H9 (cell line): ENCODE results near the gene SKIC8. TPM values are rescaled to one million over a fixed set of nuclear protein-coding genes. Genes with fewer than 3 reads are reported as not detected.

ENCODE experiments used
- DNase-seq: peaks from one replicate; pipeline ENCODE4 v3.0.0-alpha.2; 2017
- H2AFZ ChIP-seq: one replicate; pipeline ENCODE4 v1.6.1; 2013; ENCODE audit warnings: mild to moderate bottlenecking, low read length, control low read depth, moderate library complexity
- H2AK5ac ChIP-seq: 2 replicates; pipeline ENCODE4 v1.6.1; 2013; ENCODE audit warnings: low read length, control low read depth, mixed read lengths; ENCODE audit not compliant: insufficient read length
- H2BK120ac ChIP-seq: one replicate; pipeline ENCODE4 v1.6.1; 2013; ENCODE audit warnings: low read depth, mild to moderate bottlenecking, low read length, control low read depth, inconsistent platforms; ENCODE audit not compliant: poor library complexity, severe bottlenecking
- H2BK12ac ChIP-seq: 2 replicates; pipeline ENCODE4 v1.6.1; 2013; ENCODE audit warnings: low read length, control low read depth, mixed read lengths, low read depth; ENCODE audit not compliant: insufficient read length
- H2BK15ac ChIP-seq: 2 replicates; pipeline ENCODE4 v1.6.1; 2013; ENCODE audit warnings: low read depth, low read length, control low read depth
- H2BK20ac ChIP-seq: one replicate; pipeline ENCODE4 v1.6.1; 2013; ENCODE audit warnings: low read depth, mild to moderate bottlenecking, low read length, control low read depth, inconsistent platforms; ENCODE audit not compliant: poor library complexity, severe bottlenecking
- H2BK5ac ChIP-seq: 2 replicates; pipeline ENCODE4 v1.6.1; 2013; ENCODE audit warnings: low read length, control low read depth, mixed read lengths; ENCODE audit not compliant: insufficient read length
- H3K14ac ChIP-seq: 2 replicates; pipeline ENCODE4 v1.6.1; 2013; ENCODE audit warnings: low read length, control low read depth; ENCODE audit not compliant: insufficient read depth
- H3K18ac ChIP-seq: 2 replicates; pipeline ENCODE4 v1.6.1; 2013; ENCODE audit warnings: low read depth, mild to moderate bottlenecking, mixed read lengths, low read length, control low read depth; ENCODE audit not compliant: insufficient read length
- H3K23ac ChIP-seq: 2 replicates; pipeline ENCODE4 v1.6.1; 2013; ENCODE audit warnings: low read length, control low read depth, mixed read lengths, low read depth; ENCODE audit not compliant: insufficient read length
- H3K23me2 ChIP-seq: 2 replicates; pipeline ENCODE4 v1.6.1; 2013; ENCODE audit warnings: low read depth, mild to moderate bottlenecking, mixed read lengths, low read length, control low read depth; ENCODE audit not compliant: insufficient read length, poor library complexity, severe bottlenecking
- H3K27ac ChIP-seq: 2 replicates; pipeline ENCODE4 v1.5.1; 2013; ENCODE audit warnings: low read length, control low read depth, mixed read lengths, low read depth; ENCODE audit not compliant: insufficient read length
- H3K27me3 ChIP-seq: 2 replicates; pipeline ENCODE4 v1.6.1; 2013; ENCODE audit warnings: low read length, control low read depth, inconsistent platforms; ENCODE audit not compliant: insufficient read depth
- H3K4ac ChIP-seq: 2 replicates; pipeline ENCODE4 v1.6.1; 2013; ENCODE audit warnings: low read depth, mild to moderate bottlenecking, control low read depth, inconsistent platforms, low read length, moderate library complexity
- H3K4me1 ChIP-seq: 2 replicates; pipeline ENCODE4 v1.6.1; 2013; ENCODE audit warnings: low read length, control low read depth, inconsistent platforms; ENCODE audit not compliant: insufficient read depth
- H3K4me2 ChIP-seq: 2 replicates; pipeline ENCODE4 v1.6.1; 2013; ENCODE audit warnings: low read length, control low read depth, mixed read lengths; ENCODE audit not compliant: insufficient read length, insufficient read depth
- H3K56ac ChIP-seq: 2 replicates; pipeline ENCODE4 v1.6.1; 2013; ENCODE audit warnings: low read depth, mild to moderate bottlenecking, mixed read lengths, low read length, control low read depth; ENCODE audit not compliant: insufficient read length
- H3K79me1 ChIP-seq: 2 replicates; pipeline ENCODE4 v1.6.1; 2013; ENCODE audit warnings: low read depth, mild to moderate bottlenecking, moderate library complexity, low read length, control low read depth, inconsistent platforms; ENCODE audit not compliant: insufficient read depth, poor library complexity, severe bottlenecking
- H3K79me2 ChIP-seq: 2 replicates; pipeline ENCODE4 v1.6.1; 2013; ENCODE audit warnings: low read length, control low read depth, inconsistent platforms; ENCODE audit not compliant: insufficient read depth
- H3K9ac ChIP-seq: 2 replicates; pipeline ENCODE4 v1.6.1; 2013; ENCODE audit warnings: low read length, control low read depth, mixed read lengths; ENCODE audit not compliant: insufficient read length; ENCODE audit errors: extremely low read depth
- H3K9me3 ChIP-seq: one replicate; pipeline ENCODE4 v1.6.1; 2013; ENCODE audit warnings: low read depth, low read length, inconsistent platforms; ENCODE audit not compliant: control insufficient read depth
- H3T11ph ChIP-seq: one replicate; pipeline ENCODE4 v1.6.1; 2013; ENCODE audit warnings: mild to moderate bottlenecking, low read length, control low read depth, inconsistent platforms
- H4K20me1 ChIP-seq: one replicate; pipeline ENCODE4 v1.6.1; 2013; ENCODE audit not compliant: control insufficient read depth, insufficient read length, insufficient read depth
- H4K5ac ChIP-seq: 2 replicates; pipeline ENCODE4 v1.6.1; 2013; ENCODE audit warnings: low read depth, mild to moderate bottlenecking, mixed read lengths, low read length, control low read depth; ENCODE audit not compliant: insufficient read length
- H4K8ac ChIP-seq: replicated peaks from 2 replicates; pipeline ENCODE4 v1.6.1; 2013; ENCODE audit warnings: low read length, control low read depth, mixed read lengths, low read depth; ENCODE audit not compliant: insufficient read length
- H4K91ac ChIP-seq: 2 replicates; pipeline ENCODE4 v1.6.1; 2013; ENCODE audit warnings: low read depth, mild to moderate bottlenecking, moderate library complexity, mixed read lengths, low read length, control low read depth; ENCODE audit not compliant: insufficient read length
- H3K27ac Mint-ChIP-seq, 3 experiments: 2 replicates in 2 of 3; 3 replicates in 1 of 3; pipeline ENCODE4 v1.8.0; 2020 to 2021; ENCODE audit warnings: mixed read lengths in 3 of 3, mild to moderate bottlenecking in 1 of 3, moderate library complexity in 1 of 3
- H3K27me3 Mint-ChIP-seq: 2 replicates; pipeline ENCODE4 v1.8.0; 2021; ENCODE audit warnings: low read depth, mild to moderate bottlenecking, moderate library complexity, mixed read lengths
- H3K36me3 Mint-ChIP-seq, 3 experiments: 2 replicates in 2 of 3; 3 replicates in 1 of 3; pipeline ENCODE4 v1.8.0; 2020 to 2021; ENCODE audit warnings: low read depth in 3 of 3, mixed read lengths in 3 of 3; ENCODE audit not compliant: insufficient read depth in 1 of 3
- H3K4me1 Mint-ChIP-seq, 2 experiments: 2 replicates each; pipeline ENCODE4 v1.8.0; 2020; ENCODE audit warnings: mixed read lengths in 2 of 2
- H3K4me3 Mint-ChIP-seq, 2 experiments: 2 replicates in 1 of 2; 3 replicates in 1 of 2; pipeline ENCODE4 v1.8.0; 2020 to 2021; ENCODE audit warnings: mild to moderate bottlenecking in 2 of 2, mixed read lengths in 2 of 2, moderate library complexity in 1 of 2
- H3K9me3 Mint-ChIP-seq, 2 experiments: 2 replicates in 1 of 2; 3 replicates in 1 of 2; pipeline ENCODE4 v1.8.0; 2020; ENCODE audit warnings: mild to moderate bottlenecking in 2 of 2, mixed read lengths in 2 of 2, moderate library complexity in 1 of 2
- WGBS: extraction: QIAGEN DNeasy Blood & Tissue Kit; methylation state at CpG from one replicate; pipeline ENCODE4 v1.1.7; 2013; ENCODE audit warnings: missing lambda C conversion rate, low lambda C conversion rate, mixed read lengths; ENCODE audit not compliant: insufficient read length; ENCODE audit errors: extremely low coverage; 5-methylcytosine and 5-hydroxymethylcytosine counted together
- total RNA-seq: library from RNA; stranded (reverse); gene quantifications from 2 replicates; pipeline ENCODE4 v1.2.1, GENCODE V29; 2021
- TF ChIP-seq, protein P1 (sequence below): fragments of 200-600 bp; sonication (generic); conservative IDR thresholded peaks from 3 replicates; pipeline ENCODE4 v1.8.0; 2021; ENCODE audit warnings: antibody characterized with exemption, mild to moderate bottlenecking

SKIC8 gene
- total RNA-seq, 1 experiment from 2014 or later, result 45.6 TPM

- H2BK12ac ChIP-seq, result no peak overlapping the region
- no CpG with 5 or more reads among the region's 5 CpGs for WGBS
- H4K5ac ChIP-seq, result no peak overlapping the region
- no peak overlapping the region for H3K9ac ChIP-seq
- no peaks in the 10 kb centered on the region for H4K20me1 ChIP-seq
- H3K79me2 ChIP-seq, result no peaks in the 10 kb centered on the region
- no peak overlapping the region for H3K56ac ChIP-seq
- TF ChIP-seq, protein P1, sequence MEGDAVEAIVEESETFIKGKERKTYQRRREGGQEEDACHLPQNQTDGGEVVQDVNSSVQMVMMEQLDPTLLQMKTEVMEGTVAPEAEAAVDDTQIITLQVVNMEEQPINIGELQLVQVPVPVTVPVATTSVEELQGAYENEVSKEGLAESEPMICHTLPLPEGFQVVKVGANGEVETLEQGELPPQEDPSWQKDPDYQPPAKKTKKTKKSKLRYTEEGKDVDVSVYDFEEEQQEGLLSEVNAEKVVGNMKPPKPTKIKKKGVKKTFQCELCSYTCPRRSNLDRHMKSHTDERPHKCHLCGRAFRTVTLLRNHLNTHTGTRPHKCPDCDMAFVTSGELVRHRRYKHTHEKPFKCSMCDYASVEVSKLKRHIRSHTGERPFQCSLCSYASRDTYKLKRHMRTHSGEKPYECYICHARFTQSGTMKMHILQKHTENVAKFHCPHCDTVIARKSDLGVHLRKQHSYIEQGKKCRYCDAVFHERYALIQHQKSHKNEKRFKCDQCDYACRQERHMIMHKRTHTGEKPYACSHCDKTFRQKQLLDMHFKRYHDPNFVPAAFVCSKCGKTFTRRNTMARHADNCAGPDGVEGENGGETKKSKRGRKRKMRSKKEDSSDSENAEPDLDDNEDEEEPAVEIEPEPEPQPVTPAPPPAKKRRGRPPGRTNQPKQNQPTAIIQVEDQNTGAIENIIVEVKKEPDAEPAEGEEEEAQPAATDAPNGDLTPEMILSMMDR, result no peak
- no peak overlapping the region for H2BK5ac ChIP-seq
- no peak overlapping the region for H2BK20ac ChIP-seq
- H3K27ac ChIP-seq, result no peak overlapping the region
- H3K4me1 ChIP-seq, result 0 out of 2 replicates have a peak, but pooled peaks cover 4% of the 10 kb centered on the region
- DNase-seq, result peak; percentile 28
- Mint-ChIP-seq H3K9me3 (peaks cover 0 to 3% of the 10 kb centered on the region in 2 experiments; a peak in 2 of 5 replicates), H3K27ac (peak overlapping the region in 1 of 3 experiments; percentile 70; a peak in 1 of 7 replicates), H3K27me3 (0 out of 2 replicates have a peak, but pooled peaks cover 3% of the 10 kb centered on the region), H3K4me3 (no peak overlapping the region; a peak in 1 of 5 replicates), H3K36me3 (no peaks in the 10 kb centered on the region; a peak in 2 of 7 replicates), H3K4me1 (peaks cover 26 to 32% of the 10 kb centered on the region in 2 experiments)
- H2AK5ac ChIP-seq, result no peak overlapping the region
- H2AFZ ChIP-seq, result no peak overlapping the region
- H4K91ac ChIP-seq, result no peak overlapping the region
- H3K9me3 ChIP-seq, result no peaks in the 10 kb centered on the region
- no peak overlapping the region for H3T11ph ChIP-seq
- H3K23me2 ChIP-seq, result no peaks in the 10 kb centered on the region
- no peak overlapping the region for H4K8ac ChIP-seq
- H3K27me3 ChIP-seq, result no peaks in the 10 kb centered on the region
- H3K23ac ChIP-seq, result no peak overlapping the region
- no peak overlapping the region for H3K4ac ChIP-seq
- no peaks in the 10 kb centered on the region for H3K79me1 ChIP-seq
- no peak overlapping the region for H3K18ac ChIP-seq
- no peak overlapping the region for H3K14ac ChIP-seq
- 0 out of 2 replicates have a peak overlapping the region, but pooled peaks have one; percentile 28 for H2BK15ac ChIP-seq
- no peak overlapping the region for H2BK120ac ChIP-seq
- H3K4me2 ChIP-seq, result no peak overlapping the region
Observed at GRCh38 chr15:78239811-78240210, 59.6 kb downstream of the SKIC8 start.
